GM19240 (cell line): ENCODE data around the gene PIK3CD.

Experiments used
- DNase-seq: peaks from one replicate; pipeline ENCODE4 v3.0.0; 2011; ENCODE audit warnings: low spot score; ENCODE audit not compliant: insufficient read length

PIK3CD gene

GRCh38 chr1:9766759-9767442 lies 115.4 kb downstream of the PIK3CD start:
- DNase-seq = no peak

GRCh38 chr1:9767964-9768668 lies 116.6 kb downstream of the PIK3CD start:
- DNase-seq = no peak

- DNase-seq = no peak
These were observed 117.5 kb downstream of the PIK3CD start for GRCh38 chr1:9768983-9769382.

- DNase-seq = no peak
These were observed 118.8 kb downstream of the PIK3CD start for GRCh38 chr1:9770298-9770697.

- no peak for DNase-seq
These were observed 123.5 kb downstream of the PIK3CD start for GRCh38 chr1:9774712-9775679.

- no peak for DNase-seq
These were observed 125.2 kb downstream of the PIK3CD start for GRCh38 chr1:9776685-9777084.
